GM18867 (cell line): ENCODE measurements around the gene PMIS2.
A peak's percentile ranks its signal among the peaks of the same experiment; 100 is the strongest.

Source experiments
- ATAC-seq: cut with Tn5 transposase; IDR thresholded peaks from one replicate; pipeline ENCODE4 v1.9.1; 2021; ENCODE audit warnings: mild to moderate bottlenecking, moderate library complexity; ENCODE audit not compliant: unreplicated experiment

The PMIS2 gene

DNA sequence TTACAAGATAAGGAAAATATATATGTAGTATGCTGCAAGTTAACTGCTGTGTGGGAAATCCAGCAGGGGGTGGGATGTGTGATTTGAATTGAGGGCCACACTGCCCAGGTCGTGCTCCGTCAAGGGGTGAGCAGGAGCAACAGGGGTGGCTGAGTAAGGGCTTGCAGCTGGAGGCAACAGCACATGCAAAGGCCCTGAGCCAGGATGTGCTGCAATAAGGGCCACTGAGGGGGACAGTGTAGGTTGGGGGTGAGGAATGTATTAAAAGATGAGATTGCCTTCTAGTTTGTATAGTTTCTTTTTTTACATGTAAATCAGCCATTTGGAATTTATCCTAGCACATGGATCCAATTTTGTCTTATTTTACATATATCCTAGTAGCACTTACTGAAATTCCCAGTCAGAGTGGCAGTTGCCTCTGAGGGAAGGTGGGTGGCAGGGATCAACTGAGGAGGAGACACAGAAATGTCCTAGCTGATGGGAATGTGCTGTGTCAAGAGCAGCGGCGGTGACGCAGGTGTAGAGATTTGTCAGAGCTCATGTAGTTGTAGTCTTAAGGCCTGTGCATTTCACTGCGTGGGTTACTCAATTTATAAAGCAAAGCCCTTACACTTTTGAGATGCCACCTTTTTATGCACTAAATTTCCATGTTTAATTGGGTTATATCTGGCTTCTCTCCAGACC, 37.5 kb downstream of the PMIS2 start:
- ATAC-seq: no peak

DNA sequence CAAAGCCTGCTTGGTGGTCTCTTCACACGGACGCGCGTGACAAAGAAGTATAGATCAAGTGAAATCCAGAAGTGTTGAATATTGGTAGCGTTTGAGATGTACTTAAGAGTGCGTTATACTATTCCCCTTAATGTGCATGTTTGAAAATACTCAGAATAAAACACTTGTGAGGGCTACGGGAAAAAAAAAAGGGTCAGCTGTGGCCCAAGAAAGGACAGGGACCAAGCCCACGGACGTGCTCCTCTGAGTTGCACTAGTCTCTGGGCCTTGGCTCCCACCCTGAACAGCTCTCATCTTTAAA, 42.2 kb downstream of the PMIS2 start:
- ATAC-seq: no peak

DNA sequence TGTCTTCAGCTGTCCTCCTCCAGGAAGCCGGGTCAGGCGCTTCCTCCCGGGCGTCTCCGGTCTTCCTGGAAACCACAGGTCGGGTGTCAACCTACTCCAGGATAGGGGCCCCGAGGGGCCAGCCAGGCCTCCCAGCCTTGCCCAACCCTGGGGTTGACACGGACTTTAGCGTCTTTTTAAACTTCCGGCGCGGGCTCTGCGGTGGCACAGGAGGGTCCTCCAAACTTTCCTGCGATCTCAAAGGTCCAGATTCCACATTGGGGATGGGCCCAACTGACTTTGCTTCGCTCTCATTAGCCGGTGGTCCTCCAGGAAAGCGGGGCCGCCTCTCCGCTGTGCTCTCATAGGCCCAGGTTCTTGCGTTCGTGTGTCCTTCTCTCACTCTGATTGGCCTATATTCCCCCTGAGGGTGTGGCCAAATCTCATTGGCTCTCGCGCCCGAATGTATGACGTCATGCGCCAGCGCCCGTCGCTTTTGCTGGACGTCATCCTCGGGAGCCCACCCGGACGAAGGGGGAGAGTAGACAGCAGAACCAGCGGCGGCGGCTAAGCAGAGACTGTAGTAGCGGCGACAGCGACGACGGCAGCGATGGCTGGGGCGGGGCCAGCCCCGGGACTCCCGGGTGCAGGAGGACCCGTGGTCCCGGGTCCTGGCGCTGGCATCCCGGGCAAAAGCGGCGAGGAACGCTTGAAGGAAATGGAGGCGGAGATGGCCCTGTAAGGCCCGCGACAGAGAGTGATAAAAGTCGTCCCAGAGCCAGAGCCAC, 42.8 kb downstream of the PMIS2 start, which contains the start of gene RBM42:
TSS of gene RBM42 (plus strand) at position 472 of the 767 bp plus-strand sequence. CDS start at position 590, 118 bp downstream.
- ATAC-seq: peak; percentile 96

DNA sequence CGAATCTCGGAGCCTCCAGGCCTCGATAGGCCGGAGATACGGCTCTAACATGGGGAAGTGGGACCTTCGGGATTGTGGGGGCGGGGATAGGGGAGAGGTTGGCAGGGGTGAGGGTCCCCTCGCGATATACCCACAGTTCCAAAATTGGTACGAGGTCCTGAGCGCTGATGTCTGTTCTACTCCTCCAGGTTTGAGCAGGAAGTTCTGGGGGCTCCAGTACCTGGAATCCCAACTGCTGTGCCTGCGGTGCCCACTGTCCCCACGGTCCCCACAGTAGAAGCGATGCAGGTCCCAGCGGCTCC, 43.3 kb downstream of the PMIS2 start:
- ATAC-seq: peak; percentile 2

DNA sequence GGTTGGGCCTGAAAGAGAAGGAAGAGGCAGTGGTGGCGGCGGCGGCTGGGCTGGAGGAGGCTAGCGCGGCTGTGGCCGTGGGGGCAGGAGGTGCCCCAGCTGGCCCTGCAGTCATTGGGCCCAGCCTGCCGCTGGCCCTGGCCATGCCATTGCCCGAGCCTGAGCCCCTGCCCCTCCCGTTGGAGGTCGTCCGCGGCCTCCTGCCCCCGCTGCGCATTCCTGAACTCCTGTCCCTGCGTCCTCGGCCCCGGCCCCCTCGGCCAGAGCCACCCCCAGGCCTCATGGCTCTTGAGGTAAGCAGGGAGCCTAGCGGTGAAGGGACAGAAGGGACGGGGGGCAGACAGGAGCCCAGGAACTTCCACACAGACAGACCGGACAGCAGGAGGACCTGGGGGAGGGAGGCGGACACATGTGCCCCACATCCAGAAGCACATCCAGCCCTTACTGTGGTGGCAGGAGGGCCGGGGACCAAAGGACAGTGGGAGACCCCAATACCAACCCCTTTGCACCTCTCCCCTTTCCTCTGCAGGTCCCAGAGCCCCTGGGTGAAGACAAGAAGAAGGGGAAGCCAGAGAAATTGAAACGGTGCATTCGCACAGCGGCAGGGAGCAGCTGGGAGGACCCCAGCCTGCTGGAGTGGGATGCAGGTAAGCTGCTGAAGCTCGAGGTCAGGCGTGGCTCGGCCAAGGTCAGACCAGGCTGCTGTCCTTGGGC, 47.9 kb downstream of the PMIS2 start:
- no peak for ATAC-seq

DNA sequence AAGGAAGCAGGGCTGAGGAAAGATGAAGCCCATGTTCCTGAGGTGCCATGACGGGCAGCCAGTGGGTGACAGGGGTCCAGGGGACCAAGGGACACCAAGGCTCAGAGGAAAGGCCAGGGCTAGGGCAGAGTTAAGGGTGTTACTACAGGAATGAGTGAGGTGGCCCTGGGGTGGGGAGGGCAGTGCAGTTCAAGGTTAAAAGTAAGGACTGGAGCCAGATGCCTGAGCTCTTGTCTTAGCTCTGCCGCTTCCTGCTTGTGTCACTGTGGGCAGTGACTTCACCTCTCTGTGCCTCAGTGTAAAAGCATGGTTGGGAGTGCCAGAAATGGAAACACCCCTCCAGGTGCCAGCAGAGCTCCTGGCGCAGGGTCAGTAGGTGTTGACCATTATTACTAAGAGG, 50.7 kb downstream of the PMIS2 start:
- ATAC-seq: no peak
